ENCODE measurements around the gene GRK3. TPM values are rescaled to one million over a fixed set of nuclear protein-coding genes. Genes with fewer than 3 reads are reported as not detected.

The GRK3 gene
- total and polyA plus RNA-seq, 2 donors from 2014 or later: 1.6 to 11.5 TPM

- H3K27me3 ChIP-seq (ENCODE audit: control insufficient read depth, insufficient read depth, low read length): no peaks in the 10 kb centered on the region
- no peak overlapping the region for H3K4me3 ChIP-seq (ENCODE audit: low read length in 3 of 3)
- intact Hi-C loops (cut with DNase I): no loop called here
- H3K9me3 ChIP-seq (ENCODE audit: control insufficient read depth in 2 of 3, insufficient read depth in 1 of 3, low read length in 3 of 3): no peaks in the 10 kb centered on the region
- DNase-seq (no peak), FAIRE-seq (no peak)
- peaks cover 2 to 3% (median 2%) of the 10 kb centered on the region in 3 donors for H3K4me1 ChIP-seq (ENCODE audit: control insufficient read depth in 2 of 3, insufficient read depth in 2 of 3, low read depth in 1 of 3, low read length in 3 of 3)
- H3K36me3 ChIP-seq (ENCODE audit: control insufficient read depth in 2 of 3, insufficient read depth in 3 of 3, low read length in 3 of 3): no peaks in the 10 kb centered on the region
- no peak overlapping the region for H3K27ac ChIP-seq (ENCODE audit: low read depth in 2 of 2, low read length in 2 of 2)
- no peak for TF ChIP-seq CTCF (IDR thresholded peaks at IDR 0.05; ENCODE audit: borderline replicate concordance, extremely low read depth, insufficient read depth)
- H3K9ac ChIP-seq (ENCODE audit: low read length in 3 of 3): no peak overlapping the region
These were observed 64.0 kb downstream of the GRK3 start for GRCh38 chr22:25628494-25628893.

- intact Hi-C loops (cut with DNase I): no loop called here
- Histone ChIP-seq H3K4me3 (ENCODE audit: low read length in 3 of 3) (no peak overlapping the region), H3K27me3 (ENCODE audit: control insufficient read depth, insufficient read depth, low read length) (no peaks in the 10 kb centered on the region), H3K27ac (ENCODE audit: low read depth in 2 of 2, low read length in 2 of 2) (no peak overlapping the region), H3K4me1 (ENCODE audit: control insufficient read depth in 2 of 3, insufficient read depth in 2 of 3, low read depth in 1 of 3, low read length in 3 of 3) (peaks cover 2 to 3% (median 2%) of the 10 kb centered on the region in 3 donors), H3K9ac (ENCODE audit: low read length in 3 of 3) (no peak overlapping the region), H3K36me3 (ENCODE audit: control insufficient read depth in 2 of 3, insufficient read depth in 3 of 3, low read length in 3 of 3) (no peaks in the 10 kb centered on the region), H3K9me3 (ENCODE audit: control insufficient read depth in 2 of 3, insufficient read depth in 1 of 3, low read length in 3 of 3) (no peaks in the 10 kb centered on the region)
- FAIRE-seq: no peak
- no peak for DNase-seq
- no peak for TF ChIP-seq CTCF (IDR thresholded peaks at IDR 0.05; ENCODE audit: borderline replicate concordance, extremely low read depth, insufficient read depth)
These were observed 65.1 kb downstream of the GRK3 start for GRCh38 chr22:25629613-25630012.

GRCh38 chr22:25630447-25630846 is 66.0 kb downstream of the GRK3 start:
- Histone ChIP-seq H3K27me3 (ENCODE audit: control insufficient read depth, insufficient read depth, low read length) (no peaks in the 10 kb centered on the region), H3K9me3 (ENCODE audit: control insufficient read depth in 2 of 3, insufficient read depth in 1 of 3, low read length in 3 of 3) (no peaks in the 10 kb centered on the region), H3K27ac (ENCODE audit: low read depth in 2 of 2, low read length in 2 of 2) (no peak overlapping the region), H3K36me3 (ENCODE audit: control insufficient read depth in 2 of 3, insufficient read depth in 3 of 3, low read length in 3 of 3) (no peaks in the 10 kb centered on the region), H3K4me3 (ENCODE audit: low read length in 3 of 3) (no peak overlapping the region), H3K9ac (ENCODE audit: low read length in 3 of 3) (no peak overlapping the region), H3K4me1 (ENCODE audit: control insufficient read depth in 2 of 3, insufficient read depth in 2 of 3, low read depth in 1 of 3, low read length in 3 of 3) (peaks cover 2 to 3% (median 2%) of the 10 kb centered on the region in 3 donors)
- TF ChIP-seq CTCF (IDR thresholded peaks at IDR 0.05; ENCODE audit: borderline replicate concordance, extremely low read depth, insufficient read depth): no peak
- DNase-seq (no peak), FAIRE-seq (no peak)
- intact Hi-C loops (cut with DNase I): no loop called here

- FAIRE-seq: no peak
- no peak for DNase-seq
- Histone ChIP-seq H3K27me3 (ENCODE audit: control insufficient read depth, insufficient read depth, low read length) (no peaks in the 10 kb centered on the region), H3K4me3 (ENCODE audit: low read length in 3 of 3) (no peak overlapping the region), H3K9ac (ENCODE audit: low read length in 3 of 3) (no peak overlapping the region), H3K4me1 (ENCODE audit: control insufficient read depth in 2 of 3, insufficient read depth in 2 of 3, low read depth in 1 of 3, low read length in 3 of 3) (no peaks in the 10 kb centered on the region), H3K36me3 (ENCODE audit: control insufficient read depth in 2 of 3, insufficient read depth in 3 of 3, low read length in 3 of 3) (no peaks in the 10 kb centered on the region), H3K9me3 (ENCODE audit: control insufficient read depth in 2 of 3, insufficient read depth in 1 of 3, low read length in 3 of 3) (peaks cover 0 to 3% (median 0%) of the 10 kb centered on the region in 3 donors), H3K27ac (ENCODE audit: low read depth in 2 of 2, low read length in 2 of 2) (no peak overlapping the region)
- no peak for TF ChIP-seq CTCF (IDR thresholded peaks at IDR 0.05; ENCODE audit: borderline replicate concordance, extremely low read depth, insufficient read depth)
- intact Hi-C loops (cut with DNase I): no loop called here
These were observed 71.8 kb downstream of the GRK3 start for GRCh38 chr22:25636323-25636722.
